ENCODE results near the gene KCNA4.

Gene KCNA4

GRCh38 chr11:30018495-30018894, 1.7 kb upstream of the KCNA4 start:
- Histone ChIP-seq H3K4me3 (no peak overlapping the region), H3K4me1 (no peaks in the 10 kb centered on the region), H3K36me3 (replicated peaks) (no peaks in the 10 kb centered on the region), H3K27me3 (ENCODE audit: low read depth) (no peaks in the 10 kb centered on the region; the same call in 1 of the 2 replicates), H3K9me3 (no peaks in the 10 kb centered on the region)
- DNase-seq (ENCODE audit: low spot score in 2 of 2), result no peak
- in situ Hi-C loops (cut with MboI; ENCODE audit: low sequenced_read_pairs), result no loop called here

GRCh38 chr11:30017445-30017895, 640 bp upstream of the KCNA4 start:
- in situ Hi-C loops (cut with MboI; ENCODE audit: low sequenced_read_pairs), result no loop called here
- Histone ChIP-seq H3K36me3 (replicated peaks) (no peaks in the 10 kb centered on the region), H3K4me3 (no peak overlapping the region), H3K4me1 (no peaks in the 10 kb centered on the region), H3K9me3 (no peaks in the 10 kb centered on the region), H3K27me3 (ENCODE audit: low read depth) (no peaks in the 10 kb centered on the region; the same call in 1 of the 2 replicates)
- no peak for DNase-seq (ENCODE audit: low spot score in 2 of 2)

DNA sequence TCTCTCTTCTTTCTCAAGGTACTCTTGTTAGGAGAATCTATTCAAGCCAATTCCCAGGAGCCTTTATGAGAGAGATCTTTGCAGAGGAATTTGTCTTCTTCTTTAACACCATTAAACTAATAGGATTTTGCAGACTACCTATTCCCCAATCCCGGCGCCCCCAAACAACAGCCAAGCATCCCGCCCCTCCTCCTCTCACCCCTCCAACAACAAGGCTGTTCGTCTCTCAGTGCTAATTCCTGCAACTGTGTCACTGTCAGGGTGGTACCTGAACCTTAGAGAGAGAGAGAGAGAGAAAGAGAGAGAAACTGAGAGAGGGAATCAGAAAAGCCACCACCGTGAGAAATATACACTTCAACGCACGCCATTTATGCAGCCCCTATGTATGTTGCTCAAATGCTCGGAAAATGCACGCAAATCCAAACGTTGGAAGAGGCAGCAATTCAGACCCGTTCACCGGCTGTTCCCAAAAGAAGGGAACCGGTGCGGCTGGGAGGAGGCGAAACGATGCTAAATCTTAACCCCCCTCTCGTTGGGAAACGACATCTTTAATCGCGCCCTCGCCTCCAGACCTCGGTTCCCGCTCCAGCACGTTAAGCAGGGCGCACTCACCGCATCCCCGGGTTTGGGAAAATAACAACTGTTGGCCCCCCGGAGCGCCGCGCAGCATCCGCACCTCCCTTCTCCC, 961 bp downstream of the KCNA4 start:
- in situ Hi-C loops (cut with MboI; ENCODE audit: low sequenced_read_pairs), result no loop called here

DNA sequence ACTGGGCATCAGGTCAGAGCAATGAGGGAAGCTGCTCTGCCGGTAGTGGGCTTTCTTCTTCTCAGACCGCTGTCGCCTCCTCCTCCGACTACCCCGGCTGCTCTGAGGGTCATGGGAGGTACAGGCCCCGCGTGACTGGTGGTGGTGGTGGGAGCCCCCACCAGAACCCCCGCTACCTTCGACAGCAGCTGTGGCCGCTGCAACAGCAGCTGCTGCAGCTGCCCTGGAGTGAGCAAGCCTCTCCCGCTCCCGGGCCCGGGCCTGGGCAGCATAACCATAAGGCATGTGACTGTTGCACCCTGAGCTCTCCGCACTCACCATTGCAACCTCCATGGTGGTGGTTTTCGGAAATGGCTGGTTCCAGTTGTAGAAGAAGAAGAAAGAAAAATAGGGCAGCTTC, 4.5 kb downstream of the KCNA4 start:
- Histone ChIP-seq H3K4me1 (no peaks in the 10 kb centered on the region), H3K9me3 (no peaks in the 10 kb centered on the region), H3K4me3 (no peak overlapping the region), H3K27me3 (ENCODE audit: low read depth) (no peaks in the 10 kb centered on the region; the same call in 1 of the 2 replicates), H3K36me3 (replicated peaks) (no peaks in the 10 kb centered on the region)
- in situ Hi-C loops (cut with MboI; ENCODE audit: low sequenced_read_pairs), result no loop called here
- no peak for DNase-seq (ENCODE audit: low spot score in 2 of 2)

More for the DNA sequence above, 961 bp downstream of the KCNA4 start:
- Histone ChIP-seq H3K9me3 (no peaks in the 10 kb centered on the region), H3K27me3 (ENCODE audit: low read depth) (no peaks in the 10 kb centered on the region; the same call in 1 of the 2 replicates), H3K4me3 (no peak overlapping the region), H3K36me3 (replicated peaks) (no peaks in the 10 kb centered on the region), H3K4me1 (no peaks in the 10 kb centered on the region)
- DNase-seq (ENCODE audit: low spot score in 2 of 2), result no peak

- in situ Hi-C loops (cut with MboI; ENCODE audit: low sequenced_read_pairs), result no loop called here
- no peak for DNase-seq (ENCODE audit: low spot score in 2 of 2)
- Histone ChIP-seq H3K27me3 (ENCODE audit: low read depth) (no peaks in the 10 kb centered on the region), H3K4me1 (no peaks in the 10 kb centered on the region), H3K4me3 (no peak overlapping the region), H3K9me3 (no peaks in the 10 kb centered on the region), H3K36me3 (replicated peaks) (no peaks in the 10 kb centered on the region)
These were observed 7.8 kb downstream of the KCNA4 start for GRCh38 chr11:30009060-30009459.

- H3K4me3 ChIP-seq, result no peak overlapping the region
- H3K36me3 ChIP-seq (replicated peaks), result no peaks in the 10 kb centered on the region
- no peaks in the 10 kb centered on the region for H3K4me1 ChIP-seq
- no peak for DNase-seq (ENCODE audit: low spot score in 2 of 2)
- in situ Hi-C loops (cut with MboI; ENCODE audit: low sequenced_read_pairs), result no loop called here
- H3K27me3 ChIP-seq (ENCODE audit: low read depth), result 0 out of 2 replicates have a peak, but pooled peaks cover 4% of the 10 kb centered on the region
- no peaks in the 10 kb centered on the region for H3K9me3 ChIP-seq
These were observed 10.0 kb downstream of the KCNA4 start for GRCh38 chr11:30006876-30007275.

GRCh38 chr11:30002157-30002785, 14.6 kb downstream of the KCNA4 start:
- in situ Hi-C loops (cut with MboI; ENCODE audit: low sequenced_read_pairs), result no loop called here
- no peak for DNase-seq (ENCODE audit: low spot score in 2 of 2)
- no peaks in the 10 kb centered on the region for H3K4me1 ChIP-seq
- H3K36me3 ChIP-seq (replicated peaks), result no peaks in the 10 kb centered on the region
- no peaks in the 10 kb centered on the region for H3K9me3 ChIP-seq
- H3K27me3 ChIP-seq (ENCODE audit: low read depth), result 0 out of 2 replicates have a peak, but pooled peaks cover 4% of the 10 kb centered on the region
- no peak overlapping the region for H3K4me3 ChIP-seq

- Histone ChIP-seq H3K4me1 (no peaks in the 10 kb centered on the region), H3K36me3 (replicated peaks) (no peaks in the 10 kb centered on the region), H3K27me3 (ENCODE audit: low read depth) (0 out of 2 replicates have a peak, but pooled peaks cover 4% of the 10 kb centered on the region), H3K9me3 (no peaks in the 10 kb centered on the region), H3K4me3 (no peak overlapping the region)
- no peak for DNase-seq (ENCODE audit: low spot score in 2 of 2)
- in situ Hi-C loops (cut with MboI; ENCODE audit: low sequenced_read_pairs), result no loop called here
These were observed 15.7 kb downstream of the KCNA4 start for GRCh38 chr11:30000986-30001750.

GRCh38 chr11:29996016-29996415, 20.8 kb downstream of the KCNA4 start:
- Histone ChIP-seq H3K4me3 (no peak overlapping the region), H3K27me3 (ENCODE audit: low read depth) (no peaks in the 10 kb centered on the region), H3K36me3 (replicated peaks) (no peaks in the 10 kb centered on the region), H3K9me3 (no peaks in the 10 kb centered on the region), H3K4me1 (no peaks in the 10 kb centered on the region)
- no peak for DNase-seq (ENCODE audit: low spot score in 2 of 2)
- in situ Hi-C loops (cut with MboI; ENCODE audit: low sequenced_read_pairs), result no loop called here

GRCh38 chr11:29989174-29989970, 27.5 kb downstream of the KCNA4 start:
- DNase-seq (ENCODE audit: low spot score in 2 of 2), result no peak
- Histone ChIP-seq H3K4me1 (no peaks in the 10 kb centered on the region), H3K27me3 (ENCODE audit: low read depth) (no peaks in the 10 kb centered on the region), H3K9me3 (no peaks in the 10 kb centered on the region), H3K36me3 (replicated peaks) (no peaks in the 10 kb centered on the region), H3K4me3 (no peak overlapping the region)
- in situ Hi-C loops (cut with MboI; ENCODE audit: low sequenced_read_pairs), result no loop called here

DNA sequence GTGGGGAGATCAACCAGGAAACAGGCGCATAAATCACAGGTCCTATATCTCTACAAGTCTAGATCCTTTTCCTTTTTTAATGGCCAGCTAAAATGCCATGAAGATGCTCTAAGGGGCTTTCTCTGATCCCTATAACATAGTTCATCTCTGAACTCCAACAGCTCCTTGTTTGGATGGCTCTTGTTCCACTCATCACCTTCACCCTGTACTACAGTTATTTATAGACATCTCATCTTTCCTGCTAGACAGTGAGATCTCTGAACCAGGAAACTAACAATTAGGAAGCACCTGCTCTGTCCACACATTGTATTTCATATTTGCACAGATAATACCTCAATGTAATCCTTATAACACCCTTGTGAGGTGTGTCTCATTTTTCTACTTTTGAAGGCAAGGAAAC, 31.6 kb downstream of the KCNA4 start:
- no peak for DNase-seq (ENCODE audit: low spot score in 2 of 2)
- Histone ChIP-seq H3K4me3 (no peak overlapping the region), H3K9me3 (no peaks in the 10 kb centered on the region), H3K4me1 (no peaks in the 10 kb centered on the region), H3K36me3 (replicated peaks) (no peaks in the 10 kb centered on the region), H3K27me3 (ENCODE audit: low read depth) (no peaks in the 10 kb centered on the region)
- in situ Hi-C loops (cut with MboI; ENCODE audit: low sequenced_read_pairs), result no loop called here

- Histone ChIP-seq H3K36me3 (replicated peaks) (no peaks in the 10 kb centered on the region), H3K9me3 (no peaks in the 10 kb centered on the region), H3K4me3 (no peak overlapping the region), H3K4me1 (no peaks in the 10 kb centered on the region), H3K27me3 (ENCODE audit: low read depth) (no peaks in the 10 kb centered on the region)
- in situ Hi-C loops (cut with MboI; ENCODE audit: low sequenced_read_pairs), result no loop called here
- DNase-seq (ENCODE audit: low spot score in 2 of 2), result no peak
These were observed 32.3 kb downstream of the KCNA4 start for GRCh38 chr11:29984544-29984943.

- no peak for DNase-seq (ENCODE audit: low spot score in 2 of 2)
- in situ Hi-C loops (cut with MboI; ENCODE audit: low sequenced_read_pairs), result no loop called here
These were observed 38.3 kb downstream of the KCNA4 start for GRCh38 chr11:29978549-29978948.

More at GRCh38 chr11:29978549-29978948, 38.3 kb downstream of the KCNA4 start:
- Histone ChIP-seq H3K27me3 (ENCODE audit: low read depth) (no peaks in the 10 kb centered on the region), H3K4me1 (no peaks in the 10 kb centered on the region), H3K9me3 (no peaks in the 10 kb centered on the region), H3K4me3 (no peak overlapping the region), H3K36me3 (replicated peaks) (no peaks in the 10 kb centered on the region)
